ENCODE measurements around the gene CPTP. TPM values are rescaled to one million over a fixed set of nuclear protein-coding genes. Genes with fewer than 3 reads are reported as not detected.
A peak's percentile ranks its signal among the peaks of the same experiment; 100 is the strongest.

CPTP gene
- polyA plus RNA-seq, 3 donors = 6.4 to 7.7 (median 7.4) TPM

- peaks cover 16% of the 10 kb centered on the region for H3K4me1 Mint-ChIP-seq
- Histone ChIP-seq H3K9ac (ENCODE audit: insufficient read depth, low read length, poor library complexity, severe bottlenecking) (no peak overlapping the region), H2AFZ (ENCODE audit: insufficient read depth, low read depth, low read length, poor library complexity, severe bottlenecking) (no peak overlapping the region), H3K9me3 (replicated peaks in 1 of 2; ENCODE audit: control insufficient read depth in 1 of 2, insufficient read depth in 1 of 2, low read length in 2 of 2) (no peaks in the 10 kb centered on the region), H3K27me3 (ENCODE audit: control insufficient read depth in 2 of 2, insufficient read depth in 2 of 2, low read length in 2 of 2) (no peaks in the 10 kb centered on the region), H3K4me1 (ENCODE audit: control insufficient read depth in 1 of 2, insufficient read depth in 2 of 2, low read length in 2 of 2) (peaks cover 11 to 17% of the 10 kb centered on the region in 2 donors), H3K4me3 (replicated peaks in 1 of 3; ENCODE audit: low read depth in 2 of 3, low read length in 3 of 3) (no peak overlapping the region), H3K4me2 (replicated peaks; ENCODE audit: extremely low read depth, low read length, poor library complexity, severe bottlenecking) (no peak overlapping the region), H4K20me1 (ENCODE audit: insufficient read depth, low read length) (peaks cover 44% of the 10 kb centered on the region), H3K36me3 (replicated peaks in 1 of 2; ENCODE audit: control insufficient read depth in 1 of 2, insufficient read depth in 2 of 2, low read length in 2 of 2) (peaks cover 0 to 20% of the 10 kb centered on the region in 2 donors), H3K79me2 (ENCODE audit: insufficient read depth, low read length) (peaks cover 28% of the 10 kb centered on the region), H3K27ac (ENCODE audit: low read depth in 1 of 2, low read length in 2 of 2) (no peak overlapping the region)
- DNase-seq = peak in 1 of 3 donors; percentile 70
- H3K27ac Mint-ChIP-seq = no peak overlapping the region
- peaks cover 0 to under 1% (median 0%) of the 10 kb centered on the region in 7 donors for H3K9me3 Mint-ChIP-seq
- H3K27me3 Mint-ChIP-seq (ENCODE audit: low read depth in 3 of 3) = peaks cover 2 to 11% (median 6%) of the 10 kb centered on the region in 3 donors
- peaks cover 14 to 21% of the 10 kb centered on the region in 2 donors for H3K36me3 Mint-ChIP-seq
- WGBS (ENCODE audit: insufficient coverage) = 96% methylated on average over 10 of the region's 15 CpGs
- no peak for TF ChIP-seq CTCF (IDR thresholded peaks at IDR 0.05)
- intact Hi-C loops (cut with micrococcal nuclease) = no loop called here
- no peak overlapping the region for H3K4me3 Mint-ChIP-seq
Observed at GRCh38 chr1:1344655-1345361, 20.2 kb downstream of the CPTP start.

GRCh38 chr1:1345384-1345783, 20.8 kb downstream of the CPTP start:
- Histone ChIP-seq H3K27me3 (ENCODE audit: control insufficient read depth in 2 of 2, insufficient read depth in 2 of 2, low read length in 2 of 2) (no peaks in the 10 kb centered on the region), H3K36me3 (replicated peaks in 1 of 2; ENCODE audit: control insufficient read depth in 1 of 2, insufficient read depth in 2 of 2, low read length in 2 of 2) (peaks cover 0 to 14% of the 10 kb centered on the region in 2 donors), H2AFZ (ENCODE audit: insufficient read depth, low read depth, low read length, poor library complexity, severe bottlenecking) (no peak overlapping the region), H3K27ac (ENCODE audit: low read depth in 1 of 2, low read length in 2 of 2) (no peak overlapping the region), H3K4me1 (ENCODE audit: control insufficient read depth in 1 of 2, insufficient read depth in 2 of 2, low read length in 2 of 2) (peaks cover 11 to 17% of the 10 kb centered on the region in 2 donors), H3K9me3 (replicated peaks in 1 of 2; ENCODE audit: control insufficient read depth in 1 of 2, insufficient read depth in 1 of 2, low read length in 2 of 2) (no peaks in the 10 kb centered on the region), H4K20me1 (ENCODE audit: insufficient read depth, low read length) (peaks cover 44% of the 10 kb centered on the region), H3K4me3 (replicated peaks in 1 of 3; ENCODE audit: low read depth in 2 of 3, low read length in 3 of 3) (no peak overlapping the region), H3K4me2 (replicated peaks; ENCODE audit: extremely low read depth, low read length, poor library complexity, severe bottlenecking) (no peak overlapping the region), H3K79me2 (ENCODE audit: insufficient read depth, low read length) (peaks cover 28% of the 10 kb centered on the region), H3K9ac (ENCODE audit: insufficient read depth, low read length, poor library complexity, severe bottlenecking) (no peak overlapping the region)
- no peak for TF ChIP-seq CTCF (IDR thresholded peaks at IDR 0.05)
- no peak for DNase-seq
- H3K27me3 Mint-ChIP-seq (ENCODE audit: low read depth in 3 of 3) = peaks cover 2 to 11% (median 4%) of the 10 kb centered on the region in 3 donors
- H3K4me1 Mint-ChIP-seq = peaks cover 16% of the 10 kb centered on the region
- H3K27ac Mint-ChIP-seq = no peak overlapping the region
- no peaks in the 10 kb centered on the region for H3K9me3 Mint-ChIP-seq
- H3K36me3 Mint-ChIP-seq = peaks cover 10 to 15% of the 10 kb centered on the region in 2 donors
- no peak overlapping the region for H3K4me3 Mint-ChIP-seq
- intact Hi-C loops (cut with micrococcal nuclease) = no loop called here
- 89% methylated on average over 14 of the region's 16 CpGs for WGBS (ENCODE audit: insufficient coverage)
